ENCODE results near the gene GPR152.
"Not testable (repeated sequence)": the region's sequence is repeated elsewhere in the genome, so short reads cannot be mapped to it uniquely, and the experiment has no call there.

Gene GPR152

GRCh38 chr11:67439321-67440228, 13.0 kb downstream of the GPR152 start:
- peak in 1 of 2 experiments; percentile 39 for DNase-seq

DNA sequence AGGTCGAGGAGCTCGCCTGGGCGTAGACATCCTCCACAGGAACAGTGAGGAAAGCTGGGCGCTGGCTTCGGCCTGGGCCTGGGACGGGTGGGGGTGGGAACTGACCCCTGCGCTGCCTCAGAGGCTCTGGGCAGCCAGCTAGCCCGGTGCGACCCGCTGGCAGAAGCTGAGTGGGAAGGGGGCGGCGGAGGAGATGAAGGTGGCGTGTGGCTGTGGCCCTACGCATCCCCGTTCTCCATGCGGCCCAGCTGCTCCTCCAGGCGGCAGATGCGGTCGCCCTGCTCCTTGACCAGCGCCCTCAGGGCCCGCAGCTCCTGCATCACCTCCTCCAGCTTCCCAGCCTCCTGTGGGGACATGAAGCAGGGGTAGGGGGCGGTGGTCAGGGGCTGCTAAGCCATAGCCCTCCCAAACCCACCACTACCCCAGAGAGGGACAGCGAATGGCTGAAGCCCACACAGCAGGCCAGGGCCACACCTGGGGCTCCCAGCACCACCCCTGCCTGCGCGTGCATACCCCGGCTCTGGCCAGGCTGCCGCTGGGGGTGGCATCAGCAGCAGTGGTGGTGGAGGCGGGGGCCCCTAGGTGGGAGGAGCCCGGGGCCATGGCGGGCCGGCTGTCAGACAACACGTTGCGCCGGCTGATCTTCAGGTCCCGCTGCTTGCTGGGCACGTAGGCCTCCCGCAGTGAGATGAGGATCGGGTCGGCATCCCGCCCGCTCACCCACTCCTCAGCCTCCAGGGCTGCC, 14.2 kb downstream of the GPR152 start:
- DNase-seq: no peak

- DNase-seq: no peak
These were observed 14.7 kb downstream of the GPR152 start for GRCh38 chr11:67437809-67438157.

DNA sequence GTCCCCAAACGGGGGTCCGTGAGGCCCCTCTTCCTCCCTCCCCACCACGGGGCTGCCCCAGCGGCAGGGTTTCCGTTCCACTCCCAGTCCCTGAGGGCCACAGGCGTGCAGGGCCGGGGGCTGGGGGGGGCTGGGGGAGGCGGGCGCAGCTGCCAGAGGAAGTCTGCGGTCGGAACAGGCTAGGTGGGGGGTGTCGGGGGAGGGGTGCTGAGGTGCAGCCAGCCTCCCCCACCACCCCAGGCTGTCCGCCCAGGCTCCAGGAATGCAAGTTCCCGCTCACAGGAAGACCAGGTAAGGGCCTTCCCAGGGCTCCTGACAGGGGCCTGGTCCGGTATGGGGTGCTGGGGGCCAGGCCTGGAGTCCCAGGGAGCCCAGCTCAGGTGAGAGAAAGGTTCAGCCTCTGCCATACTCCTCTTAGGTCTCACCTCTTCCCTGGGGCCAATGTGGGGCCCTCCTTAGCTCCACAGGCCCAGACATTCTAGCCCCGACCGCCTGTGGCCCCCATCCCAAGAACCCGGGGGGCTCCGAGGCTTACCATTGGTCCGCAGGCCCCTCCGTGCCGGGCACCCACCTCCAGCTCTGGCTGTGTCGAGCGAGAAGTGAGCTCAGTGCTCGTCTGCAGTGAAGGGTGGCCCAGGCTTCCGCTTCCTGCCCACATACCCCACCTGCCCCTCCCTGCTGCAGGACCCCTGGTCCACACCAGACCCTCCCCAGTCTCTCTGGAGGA, 15.3 kb downstream of the GPR152 start, which contains the start of gene PTPRCAP:
Gene PTPRCAP, minus strand, starts transcription at position 601 of the 727 bp plus-strand sequence. Its CDS starts 63 bp downstream, at position 538.
- DNase-seq: no peak

DNA sequence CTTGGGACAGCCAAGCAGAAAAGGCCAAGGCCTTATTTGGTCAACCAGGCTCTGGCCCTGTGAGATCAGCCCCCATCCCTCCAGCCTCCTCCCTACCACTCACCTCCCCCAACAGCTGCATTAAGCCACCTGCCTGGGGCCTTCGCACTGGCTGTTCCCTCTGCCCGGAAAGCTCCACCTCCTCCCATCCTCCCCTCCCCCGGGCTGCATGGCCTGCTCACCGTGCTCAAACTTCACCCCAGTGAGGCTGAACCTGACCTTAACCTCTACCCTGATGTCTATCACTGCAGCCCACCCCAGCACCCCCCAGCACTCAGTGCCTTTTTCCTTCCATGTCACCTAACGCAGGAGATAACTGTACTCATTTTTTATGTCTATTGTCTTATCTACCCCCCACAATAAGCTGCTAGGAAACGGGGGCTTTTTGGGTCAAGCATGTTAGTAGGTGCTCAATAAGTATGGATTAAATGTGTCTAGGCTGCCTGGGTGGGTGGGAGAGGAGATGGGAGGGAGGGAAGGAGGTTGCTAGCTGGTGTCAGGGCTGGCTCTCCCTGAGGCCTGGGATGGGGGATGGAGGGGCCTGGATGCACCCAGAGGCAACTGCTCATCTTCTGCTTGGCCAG, 16.0 kb downstream of the GPR152 start:
- DNase-seq: peak; percentile 57 to 69

DNA sequence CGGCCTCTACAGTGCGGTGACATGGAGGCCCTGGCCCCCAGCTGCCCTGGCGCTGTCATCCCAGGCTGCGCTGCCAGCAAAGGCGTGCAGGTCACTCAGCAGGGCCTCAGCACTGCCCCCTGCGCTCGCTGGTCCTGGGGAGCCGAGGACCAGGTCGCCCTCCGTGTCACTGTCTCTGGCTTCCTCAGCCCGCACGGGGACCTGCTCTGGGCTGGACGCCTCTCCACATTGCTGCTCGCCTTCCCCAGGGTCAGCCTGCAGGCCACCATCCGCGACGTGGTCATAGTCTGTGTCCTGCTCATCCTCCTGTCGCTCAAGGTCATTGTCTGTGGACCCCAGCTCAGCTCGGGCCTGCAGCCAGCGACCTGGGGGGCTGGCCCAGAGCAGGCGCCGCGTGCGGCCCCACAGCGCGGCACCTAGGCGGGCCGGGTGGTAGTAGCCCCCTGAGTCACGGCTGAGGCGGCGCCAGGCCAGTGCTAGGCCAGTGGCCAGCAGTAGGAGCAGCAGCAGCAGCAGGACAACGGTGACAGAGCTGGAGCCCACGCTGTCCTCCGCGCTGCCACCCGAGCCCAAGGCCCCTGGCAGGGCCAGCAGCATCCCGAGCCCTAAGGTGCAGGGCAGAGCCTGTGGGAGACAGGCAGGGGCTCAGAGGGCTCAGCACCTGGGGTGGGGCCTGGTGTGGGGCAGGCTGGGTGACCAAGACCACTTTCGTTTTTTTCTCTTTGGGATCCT, 16.6 kb downstream of the GPR152 start:
- DNase-seq: no peak

- DNase-seq: no peak
These were observed 17.4 kb downstream of the GPR152 start for GRCh38 chr11:67435031-67435726.

DNA sequence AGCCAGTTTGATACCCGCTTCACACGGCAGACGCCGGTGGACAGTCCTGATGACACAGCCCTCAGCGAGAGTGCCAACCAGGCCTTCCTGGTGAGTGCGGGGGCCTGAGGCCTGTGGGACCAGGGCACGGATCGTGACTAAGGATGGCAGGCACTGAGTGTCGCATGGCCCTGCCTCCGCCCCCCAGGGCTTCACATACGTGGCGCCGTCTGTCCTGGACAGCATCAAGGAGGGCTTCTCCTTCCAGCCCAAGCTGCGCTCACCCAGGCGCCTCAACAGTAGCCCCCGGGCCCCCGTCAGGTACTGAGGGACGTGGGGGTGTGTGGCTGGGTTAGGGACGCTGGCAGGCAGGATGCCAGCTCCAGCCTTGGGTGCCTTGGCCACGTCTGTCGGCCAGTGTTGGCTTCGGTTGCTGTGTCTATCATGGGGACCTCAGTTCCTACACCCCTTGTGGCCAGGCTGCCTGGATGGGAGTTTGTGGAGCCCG, 18.1 kb downstream of the GPR152 start:
- DNase-seq: no peak

- no peak for DNase-seq
These were observed 18.8 kb downstream of the GPR152 start for GRCh38 chr11:67433536-67434394.

GRCh38 chr11:67432655-67433349, 19.7 kb downstream of the GPR152 start:
- DNase-seq: no peak

- DNase-seq: no peak
These were observed 20.9 kb downstream of the GPR152 start for GRCh38 chr11:67431346-67432249.

- DNase-seq: no peak
These were observed 22.8 kb downstream of the GPR152 start for GRCh38 chr11:67429722-67430121.

DNA sequence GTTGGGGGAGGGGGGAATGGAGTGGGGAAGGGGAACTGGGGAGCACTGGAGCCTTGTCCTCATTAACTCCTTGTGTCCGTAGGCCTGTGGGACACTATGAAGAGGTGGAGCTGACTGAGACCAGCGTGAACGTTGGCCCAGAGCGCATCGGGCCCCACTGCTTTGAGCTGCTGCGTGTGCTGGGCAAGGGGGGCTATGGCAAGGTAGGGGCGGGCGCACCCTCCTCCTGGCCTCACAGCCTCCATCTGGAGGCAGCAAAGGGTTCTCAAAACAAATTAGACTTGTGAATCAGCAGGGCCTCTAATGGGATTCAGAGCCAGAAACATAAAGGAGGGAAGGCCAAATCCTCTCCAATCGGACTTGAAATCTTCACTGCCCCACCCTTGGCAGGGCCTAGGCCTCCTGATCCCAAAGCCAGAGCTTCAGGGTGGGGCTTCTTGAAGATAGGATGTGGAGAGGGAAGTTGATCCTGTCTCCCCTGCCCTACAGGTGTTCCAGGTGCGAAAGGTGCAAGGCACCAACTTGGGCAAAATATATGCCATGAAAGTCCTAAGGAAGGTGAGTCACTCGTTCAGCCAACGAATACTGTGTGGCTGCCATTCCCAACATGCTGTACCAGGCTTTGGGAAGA, 23.4 kb downstream of the GPR152 start:
- no peak for DNase-seq

GRCh38 chr11:67428052-67429001, 24.2 kb downstream of the GPR152 start, which contains the start of gene RPS6KB2:
TSS of gene RPS6KB2 (plus strand) at chr11:67428494. CDS start at chr11:67428546, 52 bp downstream.
- DNase-seq: peak; percentile 98 to 99

DNA sequence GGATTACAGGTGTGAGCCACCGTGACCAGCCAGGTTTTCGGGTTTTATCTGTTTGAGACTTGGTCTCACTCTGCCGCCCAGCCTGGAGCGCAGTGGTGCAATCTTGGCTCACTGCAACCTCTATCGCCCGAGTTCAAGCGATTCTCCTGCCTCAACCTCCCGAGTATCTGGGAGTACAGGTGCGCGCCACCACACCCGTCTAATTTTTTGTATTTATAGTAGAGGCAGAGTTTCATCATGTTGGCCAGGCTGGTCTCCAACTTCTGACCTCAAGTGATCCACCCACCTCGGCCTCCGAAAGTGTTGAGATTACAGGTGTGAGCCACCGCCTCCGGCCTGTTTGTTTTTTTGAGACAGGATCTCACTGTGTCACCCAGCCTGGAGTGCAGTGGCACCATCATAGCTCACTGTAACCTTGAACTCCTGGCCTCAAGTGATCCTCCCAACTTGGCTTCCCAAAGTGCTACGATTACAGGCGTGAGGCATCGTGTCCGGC, 25.1 kb downstream of the GPR152 start:
- not testable (repeated sequence) for DNase-seq

GRCh38 chr11:67423891-67424613, 28.5 kb downstream of the GPR152 start:
- DNase-seq: no peak
